OCI-LY7 (cell line): ENCODE results near the gene TMEM140. TPM values are rescaled to one million over a fixed set of nuclear protein-coding genes. Genes with fewer than 3 reads are reported as not detected.
"Not testable (repeated sequence)": the region's sequence is repeated elsewhere in the genome, so short reads cannot be mapped to it uniquely, and the experiment has no call there.

Source experiments
- BruUV-seq: library from RNA; stranded (reverse); fragments of 400-500 nt; replicated peaks from 2 replicates; lab custom pipeline; 2021; lab: Mats Ljungman, UMichigan
- CTCF ChIA-PET: fragments of 300-600 bp; sonication (Branson Sonifier 250); formaldehyde crosslinking; loops from one replicate; lab custom pipeline; 2022; ENCODE audit warnings: antibody characterized with exemption; ENCODE audit not compliant: unreplicated experiment; lab: Charles Lee
- POLR2A ChIA-PET: fragments of 300-600 bp; sonication (Branson Sonifier 250); formaldehyde crosslinking; loops from one replicate; lab custom pipeline; 2022; ENCODE audit warnings: antibody characterized with exemption; lab: Charles Lee
- DNase-seq: peaks from one replicate; pipeline ENCODE4 v3.0.0-alpha.2; 2015; ENCODE audit warnings: low spot score
- H2AFZ ChIP-seq: fragments of 200-600 bp; sonication (generic), shearing (Covaris generic); 2 replicates; pipeline ENCODE4 v1.6.1; 2014; ENCODE audit warnings: mild to moderate bottlenecking, antibody characterized with exemption, low read length, moderate library complexity
- H3K27ac ChIP-seq: fragments of 200-600 bp; sonication (generic); 2 replicates; pipeline ENCODE4 v1.5.1; 2014; ENCODE audit warnings: mixed run types, low read depth, mild to moderate bottlenecking, moderate library complexity, low read length, inconsistent platforms; ENCODE audit not compliant: poor library complexity, severe bottlenecking
- H3K36me3 ChIP-seq: fragments of 200-600 bp; sonication (generic); 2 replicates; pipeline ENCODE4 v1.6.1; 2014; ENCODE audit warnings: mild to moderate bottlenecking, antibody characterized with exemption, low read length, moderate library complexity, mixed read lengths; ENCODE audit not compliant: insufficient read depth
- H3K4me1 ChIP-seq: fragments of 200-600 bp; sonication (generic); 2 replicates; pipeline ENCODE4 v1.5.1; 2014; ENCODE audit warnings: mild to moderate bottlenecking, low read length; ENCODE audit not compliant: insufficient read depth, poor library complexity, severe bottlenecking
- H3K4me2 ChIP-seq: fragments of 200-600 bp; sonication (generic); 2 replicates; pipeline ENCODE4 v1.6.1; 2014; ENCODE audit warnings: mild to moderate bottlenecking, low read length
- H3K4me3 ChIP-seq: fragments of 200-600 bp; sonication (generic); 2 replicates; pipeline ENCODE4 v1.5.1; 2014; ENCODE audit warnings: mild to moderate bottlenecking, low read depth, low read length; ENCODE audit not compliant: poor library complexity, severe bottlenecking
- H3K79me2 ChIP-seq: fragments of 200-600 bp; sonication (generic); 2 replicates; pipeline ENCODE4 v1.6.1; 2016; ENCODE audit warnings: low read depth, mild to moderate bottlenecking, low read length, moderate library complexity, mixed read lengths; ENCODE audit not compliant: insufficient read depth
- H3K9me2 ChIP-seq: fragments of 200-600 bp; sonication (generic); 2 replicates; pipeline ENCODE4 v1.6.1; 2016; ENCODE audit warnings: mild to moderate bottlenecking, low read length, mixed read lengths; ENCODE audit not compliant: insufficient read depth
- H3K9me3 ChIP-seq: fragments of 200-600 bp; sonication (generic); 2 replicates; pipeline ENCODE4 v1.6.1; 2014; ENCODE audit warnings: mild to moderate bottlenecking, mixed run types, low read length, mixed read lengths
- H4K20me1 ChIP-seq: fragments of 200-600 bp; sonication (generic); 2 replicates; pipeline ENCODE4 v1.6.1; 2014; ENCODE audit warnings: mild to moderate bottlenecking, antibody characterized with exemption, low read length, moderate library complexity, mixed read lengths; ENCODE audit not compliant: insufficient read depth
- EZH2phosphoT487 ChIP-seq: fragments of 200-600 bp; sonication (generic); IDR thresholded peaks from 2 replicates; pipeline ENCODE4 v1.6.1; 2018; ENCODE audit warnings: low read depth, borderline replicate concordance, mild to moderate bottlenecking, mixed run types, antibody characterized with exemption, low read length, moderate library complexity, mixed read lengths
- intact Hi-C: fragments of 100-400 bp; cut with micrococcal nuclease; formaldehyde crosslinking; loops from one replicate; pipeline ENCODE4 v1.10.0; 2022; ENCODE audit not compliant: unreplicated experiment
- total RNA-seq, 2 experiments: library from RNA; depleted of rRNA in 1 of 2; stranded (reverse); fragments of >200 nt in 1 of 2; shearing (Covaris generic) in 1 of 2; gene quantifications; 2 replicates each; pipeline ENCODE4 v1.2.3, GENCODE V29; 2014 to 2022
- TF ChIP-seq, protein P1 (sequence below): fragments of 200-600 bp; sonication (generic); conservative IDR thresholded peaks from 2 replicates; pipeline ENCODE4 v1.5.1; 2014; ENCODE audit warnings: mild to moderate bottlenecking, antibody characterized with exemption, low read length, moderate library complexity, mixed read lengths

TMEM140 gene
- total RNA-seq, 2 experiments from 2014 or later, result 0.41 to 1.6 TPM

DNA sequence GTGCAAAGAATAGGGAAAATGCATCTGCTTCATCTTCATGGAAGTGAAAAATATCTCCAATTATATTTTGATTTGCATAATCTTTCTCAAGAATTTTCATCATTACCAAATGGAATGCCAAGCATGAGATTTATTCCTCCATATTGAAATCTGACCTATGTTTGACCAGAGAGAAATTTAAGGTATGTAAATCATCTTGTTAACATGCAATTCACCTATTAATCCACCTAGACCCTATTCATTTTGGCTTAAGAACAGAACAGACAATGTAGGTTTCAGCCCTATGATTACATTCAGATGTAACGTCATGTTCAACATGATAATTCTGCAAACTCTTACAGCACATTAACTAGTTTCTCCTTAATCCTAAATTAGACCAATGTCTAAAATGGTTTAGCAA, 30.8 kb upstream of the TMEM140 start:
- no peak for DNase-seq
- Histone ChIP-seq H4K20me1 (no peaks in the 10 kb centered on the region), H3K9me2 (no peaks in the 10 kb centered on the region), H3K27ac (no peak overlapping the region), H3K9me3 (no peaks in the 10 kb centered on the region), H3K4me3 (no peak overlapping the region), H2AFZ (no peak overlapping the region), H3K36me3 (no peaks in the 10 kb centered on the region), H3K4me2 (no peak overlapping the region), H3K4me1 (no peaks in the 10 kb centered on the region), H3K79me2 (no peaks in the 10 kb centered on the region)
- CTCF ChIA-PET, result no interaction called here
- no TSS peak for BruUV-seq
- no peak for TF ChIP-seq EZH2phosphoT487
- TF ChIP-seq, protein P1, sequence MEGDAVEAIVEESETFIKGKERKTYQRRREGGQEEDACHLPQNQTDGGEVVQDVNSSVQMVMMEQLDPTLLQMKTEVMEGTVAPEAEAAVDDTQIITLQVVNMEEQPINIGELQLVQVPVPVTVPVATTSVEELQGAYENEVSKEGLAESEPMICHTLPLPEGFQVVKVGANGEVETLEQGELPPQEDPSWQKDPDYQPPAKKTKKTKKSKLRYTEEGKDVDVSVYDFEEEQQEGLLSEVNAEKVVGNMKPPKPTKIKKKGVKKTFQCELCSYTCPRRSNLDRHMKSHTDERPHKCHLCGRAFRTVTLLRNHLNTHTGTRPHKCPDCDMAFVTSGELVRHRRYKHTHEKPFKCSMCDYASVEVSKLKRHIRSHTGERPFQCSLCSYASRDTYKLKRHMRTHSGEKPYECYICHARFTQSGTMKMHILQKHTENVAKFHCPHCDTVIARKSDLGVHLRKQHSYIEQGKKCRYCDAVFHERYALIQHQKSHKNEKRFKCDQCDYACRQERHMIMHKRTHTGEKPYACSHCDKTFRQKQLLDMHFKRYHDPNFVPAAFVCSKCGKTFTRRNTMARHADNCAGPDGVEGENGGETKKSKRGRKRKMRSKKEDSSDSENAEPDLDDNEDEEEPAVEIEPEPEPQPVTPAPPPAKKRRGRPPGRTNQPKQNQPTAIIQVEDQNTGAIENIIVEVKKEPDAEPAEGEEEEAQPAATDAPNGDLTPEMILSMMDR, result no peak
- POLR2A ChIA-PET, result no interaction called here
- intact Hi-C loops, result no loop called here

DNA sequence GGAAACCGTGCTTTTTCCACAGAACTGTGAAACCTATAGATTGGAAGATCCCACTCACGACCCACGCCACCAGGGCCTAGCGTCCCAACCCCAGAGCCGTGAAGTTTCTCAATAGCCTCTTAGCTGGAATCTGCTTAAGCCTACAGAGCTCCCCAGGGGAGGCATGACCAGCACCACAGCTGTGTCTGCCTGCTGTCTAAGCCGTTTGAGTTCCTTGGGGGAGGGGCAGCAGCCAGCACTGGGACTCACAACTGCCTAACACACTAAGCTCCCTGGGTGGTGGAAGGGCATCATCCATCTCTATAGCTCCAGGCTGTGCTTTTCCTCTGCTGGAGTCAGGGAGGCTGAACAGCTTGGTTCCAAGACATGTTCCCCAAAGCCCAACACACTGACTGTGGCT, 26.0 kb upstream of the TMEM140 start:
- no TSS peak for BruUV-seq
- no peak for DNase-seq
- Histone ChIP-seq H3K27ac (no peak overlapping the region), H3K9me2 (no peaks in the 10 kb centered on the region), H3K4me3 (no peak overlapping the region), H3K79me2 (no peaks in the 10 kb centered on the region), H3K36me3 (no peaks in the 10 kb centered on the region), H3K9me3 (no peaks in the 10 kb centered on the region), H3K4me1 (no peaks in the 10 kb centered on the region), H3K4me2 (no peak overlapping the region), H4K20me1 (no peaks in the 10 kb centered on the region), H2AFZ (no peak overlapping the region)
- no peak for TF ChIP-seq EZH2phosphoT487
- TF ChIP-seq, protein P1, result no peak
- intact Hi-C loops, result no loop called here
- POLR2A ChIA-PET, result no interaction called here
- CTCF ChIA-PET, result no interaction called here

DNA sequence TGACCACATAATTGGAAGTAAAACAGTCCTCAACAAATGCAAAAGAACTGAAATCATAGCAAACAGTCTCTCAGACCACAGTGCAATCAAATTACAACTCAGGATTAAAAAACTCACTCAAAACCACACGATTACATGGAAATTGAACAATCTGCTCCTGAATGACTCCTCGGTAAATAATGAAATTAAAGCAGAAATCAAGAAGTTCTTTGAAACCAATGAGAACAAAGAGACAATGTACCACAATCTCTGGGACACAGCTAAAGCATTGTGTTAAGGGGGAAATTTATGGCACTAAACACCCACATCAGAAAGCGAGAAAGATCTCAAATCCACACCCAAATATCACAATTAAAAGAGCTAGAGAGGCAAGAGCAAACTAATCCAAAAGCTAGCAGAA, 23.2 kb upstream of the TMEM140 start:
- POLR2A ChIA-PET, result interaction anchor here (0.6 to 1.0 kb wide), 4 partner anchors 7 to 550 kb away, joined by 3 to 6 read pairs (median 4); no protein-coding TSS in a partner anchor
- H3K9me3 ChIP-seq, H3K4me1 ChIP-seq, H3K36me3 ChIP-seq, H3K27ac ChIP-seq, BruUV-seq, DNase-seq, H3K4me2 ChIP-seq, H3K4me3 ChIP-seq, H2AFZ ChIP-seq, H4K20me1 ChIP-seq, intact Hi-C loops, H3K9me2 ChIP-seq, H3K79me2 ChIP-seq: not testable (repeated sequence)
- CTCF ChIA-PET, result interaction anchor here (0.5 kb wide), 1 partner anchor 53 kb away, joined by 3 read pairs; no protein-coding TSS in a partner anchor
